G401 (cell line): Measurements from ENCODE around the gene TRIM32. TPM values are rescaled to one million over a fixed set of nuclear protein-coding genes. Genes with fewer than 3 reads are reported as not detected.

Experiments used
- DNase-seq: peaks from one replicate; pipeline ENCODE4 v3.0.0-alpha.2; 2015; ENCODE audit warnings: low spot score
- in situ Hi-C: cut with HindIII; loops from 2 replicates; pipeline ENCODE4 v1.10.0; 2016; ENCODE audit warnings: low sequenced_read_pairs, mixed read lengths
- total RNA-seq: library from RNA; depleted of rRNA; stranded (reverse); fragments of >200 nt; shearing (Covaris generic); gene quantifications from 2 replicates; pipeline ENCODE4 v1.2.3, GENCODE V29; 2014

Gene TRIM32
- total RNA-seq, 1 experiment from 2014 or later: 22.3 TPM

DNA sequence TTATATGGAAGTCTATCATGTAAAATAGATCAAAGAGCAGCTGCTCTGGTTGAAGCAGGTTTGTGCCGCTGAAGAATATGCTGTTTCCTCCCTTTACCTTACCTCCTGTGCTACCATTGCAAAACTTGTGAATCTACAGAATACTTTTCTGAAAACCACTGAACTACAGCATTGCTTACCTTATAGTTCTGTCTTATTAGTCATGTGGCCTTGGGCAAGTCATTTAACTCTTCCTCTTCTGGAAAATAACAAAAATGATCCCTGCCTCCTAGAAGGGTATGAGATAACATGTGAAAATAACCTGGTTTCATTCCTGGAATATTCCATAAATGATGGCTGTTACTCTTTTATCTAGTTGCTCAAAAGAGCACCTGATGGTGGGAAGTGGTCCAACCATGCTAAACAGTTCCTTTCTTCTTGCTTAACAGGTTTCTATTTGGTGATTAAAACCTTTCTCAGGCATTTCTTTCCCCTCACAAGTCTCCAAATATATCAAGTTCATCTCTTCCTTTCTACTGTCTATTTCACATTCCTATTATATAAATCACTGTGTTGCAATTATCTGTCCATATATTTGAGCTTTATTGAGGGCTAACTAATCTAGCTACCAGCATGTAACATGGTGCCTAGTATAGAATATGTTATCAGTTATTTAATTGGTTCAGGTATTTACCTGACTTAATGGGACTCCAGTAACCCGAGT lies 15.0 kb downstream of the TRIM32 start:
- in situ Hi-C loops: no loop called here
- no peak for DNase-seq

DNA sequence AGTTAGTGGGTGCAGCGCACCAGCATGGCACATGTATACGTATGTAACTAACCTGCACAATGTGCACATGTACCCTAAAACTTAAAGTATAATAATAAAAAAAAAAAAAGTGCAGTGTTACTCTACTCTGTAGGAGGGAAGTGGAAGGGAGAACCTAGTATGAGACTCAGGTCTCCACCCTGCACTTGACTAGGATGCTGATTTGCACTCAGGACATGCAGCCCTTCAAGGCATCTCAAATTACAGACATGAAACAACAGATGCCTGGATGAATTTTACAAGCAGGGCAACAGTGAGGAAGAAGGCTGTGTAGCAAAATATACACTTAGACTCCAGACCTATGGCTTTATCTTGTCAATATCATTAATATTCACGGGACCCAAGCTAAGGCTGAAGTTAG lies 16.5 kb downstream of the TRIM32 start:
- no peak for DNase-seq
- in situ Hi-C loops: no loop called here

DNA sequence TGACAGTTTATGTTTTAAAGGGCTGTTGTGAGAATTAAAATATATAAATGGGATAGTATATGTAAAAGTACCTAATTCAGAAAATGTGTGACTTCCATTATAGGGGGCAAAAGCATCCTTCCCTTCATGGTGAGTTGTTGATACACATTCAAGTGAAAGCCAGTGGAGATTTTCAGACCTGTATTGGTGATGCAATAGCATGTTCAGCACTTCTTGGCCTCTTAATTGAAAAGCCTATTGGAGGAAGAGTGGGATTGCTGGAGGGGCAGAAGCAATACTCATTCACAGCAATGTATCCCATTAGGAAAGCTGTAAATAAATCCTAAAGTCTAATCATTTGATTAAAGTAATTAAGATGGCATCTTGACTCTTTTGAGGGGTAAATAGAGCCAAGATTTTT lies 17.4 kb downstream of the TRIM32 start:
- DNase-seq: no peak
- in situ Hi-C loops: no loop called here

DNA sequence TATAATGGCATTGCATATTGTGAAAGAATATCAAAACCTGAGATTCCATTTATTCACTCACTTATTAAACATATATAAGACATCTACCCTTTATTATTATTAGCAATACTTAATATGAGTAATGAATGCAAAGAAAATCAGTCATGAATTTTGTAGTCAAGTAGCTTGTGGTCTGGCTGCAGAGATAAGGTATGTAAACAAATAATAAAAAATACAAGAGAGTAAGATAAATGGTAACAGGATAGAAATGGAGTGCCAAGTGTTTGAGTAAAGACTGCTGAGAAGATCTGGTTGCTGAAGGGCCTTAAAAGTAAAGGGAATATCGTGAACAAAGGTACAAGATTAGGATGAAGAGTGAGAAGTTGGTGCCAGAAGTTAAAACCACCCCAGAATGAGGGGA lies 18.4 kb downstream of the TRIM32 start:
- in situ Hi-C loops: no loop called here
- DNase-seq: no peak

DNA sequence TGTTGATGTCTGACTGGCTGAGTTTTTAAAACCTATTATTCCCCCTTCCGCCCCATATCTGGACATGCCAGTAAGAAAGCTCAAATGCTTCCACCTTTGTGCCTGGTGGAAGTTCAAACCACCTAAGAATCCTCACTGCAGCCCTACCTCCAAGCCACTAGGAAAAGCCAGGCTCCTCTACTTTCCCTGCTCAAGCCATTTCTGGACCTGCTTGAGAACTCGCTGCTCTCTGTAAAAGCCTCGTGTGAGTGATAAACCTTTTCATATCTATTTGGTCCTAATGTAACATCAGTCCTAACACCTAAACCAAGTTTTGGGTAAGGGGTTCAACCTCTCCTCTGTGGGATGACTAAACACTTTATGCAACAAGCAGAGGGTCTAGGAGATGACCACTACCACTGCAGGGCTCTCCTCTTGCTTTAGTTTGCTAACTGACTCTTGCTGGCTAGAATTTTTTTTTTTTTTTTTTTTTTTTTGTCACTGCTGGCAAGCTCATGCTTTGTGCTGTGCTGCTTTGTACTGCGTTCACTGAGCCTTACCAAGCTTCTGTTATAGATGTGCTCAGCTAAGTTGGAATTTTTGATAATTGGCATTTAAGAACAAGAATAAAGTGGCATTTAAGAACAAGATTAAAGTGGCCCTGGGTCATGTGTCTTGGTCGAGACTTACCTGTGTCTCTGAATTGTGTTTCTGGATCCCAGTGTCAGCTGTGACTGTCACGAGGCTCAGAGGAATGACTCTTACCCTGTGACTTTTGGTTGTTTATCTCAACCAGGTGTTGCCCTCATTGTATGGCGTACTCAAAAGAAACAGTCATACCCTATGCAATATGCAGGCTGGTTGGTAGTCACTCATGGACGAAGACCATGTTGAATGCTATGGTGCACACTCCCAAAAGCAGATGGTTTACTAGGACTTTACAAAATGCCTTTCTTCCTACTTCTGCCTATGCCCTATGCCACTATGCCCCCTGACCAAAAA lies 19.5 kb downstream of the TRIM32 start:
- DNase-seq: peak; percentile 76
- in situ Hi-C loops: no loop called here

DNA sequence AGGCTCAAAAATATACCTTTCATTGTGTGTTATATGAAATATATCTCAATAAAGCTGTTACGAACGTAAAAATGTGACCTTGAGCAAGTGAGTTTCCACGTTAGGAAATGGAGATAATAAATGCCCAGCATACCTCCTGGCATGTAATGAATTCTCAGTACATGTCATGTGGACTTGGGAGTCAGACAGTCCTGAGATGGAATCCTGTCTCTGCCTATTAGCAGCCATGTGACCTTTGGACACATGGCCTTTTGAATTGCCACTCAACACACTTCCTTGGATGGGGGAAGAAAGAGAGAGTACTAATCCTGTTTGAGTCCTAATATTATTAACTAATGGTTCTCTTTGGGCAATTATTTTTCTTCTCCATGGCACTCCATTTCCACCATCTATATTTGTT lies 25.7 kb downstream of the TRIM32 start:
- no peak for DNase-seq
- in situ Hi-C loops: no loop called here

DNA sequence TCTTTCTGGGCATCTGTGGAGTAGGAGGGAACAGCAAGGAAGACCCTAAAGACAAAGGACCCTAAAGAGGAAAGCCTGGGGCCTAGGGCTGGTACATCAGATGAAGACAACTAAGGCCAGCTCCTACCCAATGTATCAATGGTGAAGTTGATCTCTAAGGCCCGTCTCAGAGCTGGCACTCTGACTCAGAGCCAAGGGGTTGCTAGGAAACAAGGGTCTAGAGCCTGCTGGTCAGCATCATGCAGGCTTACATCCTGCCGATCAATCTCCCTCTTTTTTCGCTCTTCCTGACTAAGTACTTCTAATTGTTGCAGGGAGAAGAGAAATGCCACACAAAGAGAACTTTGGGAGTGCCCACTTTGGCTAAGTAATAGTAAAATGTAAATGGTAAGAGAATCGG lies 26.2 kb downstream of the TRIM32 start:
- in situ Hi-C loops: no loop called here
- DNase-seq: peak; percentile 70

DNA sequence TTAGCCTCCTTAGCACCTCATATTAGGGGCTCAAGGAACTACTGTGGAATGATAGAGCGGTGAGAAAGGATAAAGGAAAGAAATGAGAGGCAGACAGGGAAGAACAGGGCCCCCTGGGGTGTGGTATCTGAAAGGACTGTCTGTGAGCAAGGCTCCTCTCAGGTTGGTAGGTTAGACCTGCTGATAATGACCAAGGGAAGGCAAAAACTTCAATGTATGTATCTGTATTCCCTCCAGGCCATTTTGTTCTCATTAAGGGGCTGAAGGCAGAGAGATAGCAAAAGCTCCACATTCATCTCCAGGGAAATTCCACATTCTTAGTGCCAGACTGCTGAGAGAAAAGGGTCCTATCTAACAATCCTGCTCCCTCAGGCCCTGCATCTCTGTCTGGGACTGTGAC lies 28.6 kb downstream of the TRIM32 start:
- in situ Hi-C loops: no loop called here
- DNase-seq: no peak

DNA sequence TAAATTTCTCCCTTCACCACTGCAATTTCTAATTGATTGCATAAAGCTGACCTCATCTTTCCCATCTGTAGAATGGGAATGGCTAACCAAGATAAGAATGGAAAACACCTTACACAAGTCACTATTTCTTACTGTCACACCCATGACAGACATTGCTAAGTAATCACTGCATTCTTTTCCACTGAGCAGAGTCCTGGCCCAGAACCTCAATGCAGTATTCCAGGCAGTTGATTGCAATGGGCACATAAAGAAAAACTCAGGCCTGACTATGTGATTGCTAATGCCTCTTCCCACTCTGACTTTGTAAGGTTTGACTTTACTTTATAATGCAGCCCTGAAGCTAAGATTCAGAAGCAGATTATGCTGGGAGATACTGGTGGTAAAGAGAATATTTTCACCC lies 29.3 kb downstream of the TRIM32 start:
- in situ Hi-C loops: no loop called here
- DNase-seq: no peak

DNA sequence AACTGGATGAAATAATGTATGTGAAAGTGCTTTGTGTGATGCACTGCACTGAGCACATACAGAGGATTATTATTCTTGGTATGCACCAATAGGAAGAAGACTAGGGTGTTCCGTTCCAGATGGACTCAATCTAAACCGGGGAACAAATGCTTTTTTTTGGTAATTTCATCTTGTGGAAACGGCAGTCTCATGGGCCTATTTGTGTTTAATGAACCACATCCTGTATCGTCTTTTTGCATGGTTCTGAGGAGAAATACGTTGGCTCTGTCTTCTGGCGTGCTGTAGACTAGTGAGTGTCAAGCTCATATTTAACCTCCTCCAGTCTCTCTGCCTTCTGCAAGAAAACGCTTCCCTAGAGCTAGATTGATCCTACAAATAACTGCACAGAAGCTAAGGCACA lies 30.0 kb downstream of the TRIM32 start:
- in situ Hi-C loops: no loop called here
- peak; percentile 41 for DNase-seq

DNA sequence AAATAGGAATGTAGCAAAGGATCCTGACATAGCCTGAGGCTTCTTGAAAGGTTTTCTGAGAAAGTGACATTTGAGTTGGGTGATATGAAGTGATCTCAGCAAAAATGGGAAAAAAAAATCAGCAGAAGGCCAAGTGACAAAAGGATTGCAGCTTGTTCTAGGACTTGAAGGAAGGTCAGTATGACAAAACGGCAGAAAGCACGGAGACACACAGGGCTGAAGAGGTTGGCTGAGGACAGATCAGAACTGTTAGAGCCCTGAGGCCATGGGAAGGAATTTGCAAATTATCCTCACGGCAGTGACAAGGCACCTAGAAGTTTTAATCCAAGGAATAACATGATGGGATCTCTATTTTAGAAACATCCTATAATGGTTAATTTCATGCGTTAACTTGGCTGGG lies 31.0 kb downstream of the TRIM32 start:
- in situ Hi-C loops: no loop called here
- no peak for DNase-seq

DNA sequence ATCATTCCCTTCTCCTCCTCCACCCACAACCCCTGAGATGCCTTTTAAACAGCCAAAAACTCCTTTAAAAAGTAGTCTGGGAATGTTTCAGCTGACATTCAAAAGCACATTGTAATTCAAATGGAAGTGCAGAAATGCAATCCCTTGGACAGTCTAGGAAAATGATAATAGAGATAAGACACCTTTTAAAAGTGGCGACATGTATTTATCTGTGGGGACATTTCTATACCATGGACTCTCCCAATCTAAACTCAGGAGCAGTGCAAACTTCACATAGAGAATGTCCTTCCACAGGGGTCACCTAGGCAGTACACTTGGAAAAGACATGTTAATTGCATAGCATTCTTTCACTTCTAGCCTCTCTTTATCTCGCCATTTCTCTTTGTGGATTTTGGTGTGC lies 33.0 kb downstream of the TRIM32 start:
- in situ Hi-C loops: no loop called here
- no peak for DNase-seq

DNA sequence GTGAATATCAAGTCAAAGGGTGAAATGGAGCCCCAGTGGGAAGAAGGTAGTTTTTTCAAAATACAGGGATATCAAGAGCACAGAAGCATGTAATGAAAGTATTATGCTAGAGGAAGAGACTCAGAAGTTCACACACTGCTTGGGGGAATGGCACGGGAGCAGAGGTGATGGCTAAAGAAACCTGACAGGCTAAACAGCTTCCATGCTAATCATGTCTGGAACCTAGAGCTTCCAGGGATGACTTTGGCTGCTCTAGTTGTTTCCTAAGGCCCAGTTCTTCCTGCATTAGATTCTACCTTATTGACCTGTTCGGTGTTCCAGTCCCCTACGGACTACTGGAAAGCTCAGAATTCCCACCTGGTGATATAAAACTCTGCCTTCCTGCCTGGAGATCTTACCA lies 34.3 kb downstream of the TRIM32 start:
- in situ Hi-C loops: no loop called here

DNA sequence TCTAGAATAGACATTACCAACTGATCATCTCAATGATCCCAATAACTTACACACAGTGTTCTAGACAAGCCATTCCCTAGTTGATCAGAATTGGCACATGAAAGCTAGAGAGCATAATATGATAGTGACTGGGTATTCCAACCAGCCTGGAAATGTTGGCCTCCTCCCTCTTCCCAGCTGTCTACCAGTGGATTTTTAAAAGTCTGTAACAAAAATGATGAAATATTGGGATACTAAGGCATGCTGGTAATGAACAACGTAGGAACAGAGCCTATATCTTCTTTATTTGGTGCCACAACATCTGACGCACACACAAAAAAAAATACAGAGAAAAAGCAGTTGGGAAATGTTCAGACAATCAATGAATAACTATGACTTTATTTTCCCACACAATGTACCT lies 34.8 kb downstream of the TRIM32 start:
- in situ Hi-C loops: no loop called here
- no peak for DNase-seq

More for the DNA sequence above, 34.3 kb downstream of the TRIM32 start:
- DNase-seq: no peak

DNA sequence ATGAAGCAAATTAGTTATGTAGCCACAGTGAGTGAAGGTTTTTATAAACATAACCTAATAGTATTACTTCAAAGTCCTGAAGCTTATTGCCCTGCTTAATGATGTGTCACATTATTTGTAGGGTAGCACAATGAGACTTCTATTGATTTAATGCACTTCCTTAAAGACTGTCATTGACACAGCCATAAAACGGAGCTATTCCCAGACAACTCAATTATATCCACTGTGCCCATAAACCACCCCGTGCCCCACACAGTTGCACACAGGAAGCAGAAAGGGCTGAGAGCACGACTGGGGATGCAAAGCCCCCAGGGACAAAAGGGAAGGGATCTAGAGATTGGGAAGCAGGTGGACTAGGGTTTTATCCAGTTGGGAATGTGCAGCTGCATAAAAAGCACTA lies 37.0 kb downstream of the TRIM32 start:
- in situ Hi-C loops: no loop called here
- DNase-seq: no peak

DNA sequence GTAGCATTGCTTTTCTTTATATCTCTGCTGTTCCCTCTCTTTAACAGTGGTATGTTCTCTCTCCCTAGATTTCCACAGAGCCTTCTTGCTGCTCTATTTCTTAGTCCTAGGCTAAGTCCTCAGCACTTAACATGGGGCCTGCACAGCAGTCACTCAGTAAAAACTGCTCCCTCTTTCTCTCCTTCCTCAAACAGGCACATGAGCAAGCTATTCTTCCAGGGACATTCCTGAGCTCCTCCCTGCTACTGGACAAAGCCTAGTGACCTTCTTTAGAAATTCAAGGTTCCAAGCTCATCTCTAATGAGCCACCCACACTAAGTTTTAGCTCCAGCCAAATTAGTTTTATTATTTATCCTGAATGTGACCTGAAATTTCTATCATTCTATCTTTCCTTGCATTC lies 39.5 kb downstream of the TRIM32 start:
- DNase-seq: no peak
- in situ Hi-C loops: loop anchor here (5.0 kb wide), 1 partner anchor 36 kb away; no protein-coding TSS in a partner anchor

DNA sequence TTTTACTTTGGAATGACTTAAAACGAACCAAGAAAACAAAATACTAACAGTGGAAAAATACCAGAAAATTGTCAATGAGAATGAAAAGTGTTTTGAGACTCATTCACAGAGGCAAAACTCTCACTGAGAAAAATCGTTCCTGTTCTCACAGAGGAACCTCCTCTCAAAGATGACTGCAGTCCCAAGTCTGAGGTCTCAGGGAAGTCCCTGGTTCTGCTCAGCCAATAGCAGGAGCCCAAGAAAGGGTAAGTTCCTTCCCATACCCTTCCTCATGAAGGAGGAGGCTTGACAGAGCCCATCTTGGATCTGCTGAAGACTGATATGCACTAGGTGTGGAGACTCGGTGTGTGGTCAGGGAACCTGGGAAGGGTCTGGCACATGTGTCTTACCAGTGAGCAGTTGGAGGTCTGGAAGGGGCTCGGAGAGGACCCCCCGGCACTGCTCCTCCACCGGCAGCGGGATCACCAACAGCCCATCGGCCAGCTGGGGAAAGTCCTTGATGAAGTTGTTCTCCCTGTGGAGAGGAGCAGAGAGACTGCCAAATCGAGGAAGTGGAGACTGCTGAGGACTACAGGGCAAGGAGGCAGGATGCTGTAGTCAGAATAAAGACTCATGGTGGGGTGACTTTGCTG lies 46.0 kb downstream of the TRIM32 start:
- in situ Hi-C loops: no loop called here
- DNase-seq: no peak

DNA sequence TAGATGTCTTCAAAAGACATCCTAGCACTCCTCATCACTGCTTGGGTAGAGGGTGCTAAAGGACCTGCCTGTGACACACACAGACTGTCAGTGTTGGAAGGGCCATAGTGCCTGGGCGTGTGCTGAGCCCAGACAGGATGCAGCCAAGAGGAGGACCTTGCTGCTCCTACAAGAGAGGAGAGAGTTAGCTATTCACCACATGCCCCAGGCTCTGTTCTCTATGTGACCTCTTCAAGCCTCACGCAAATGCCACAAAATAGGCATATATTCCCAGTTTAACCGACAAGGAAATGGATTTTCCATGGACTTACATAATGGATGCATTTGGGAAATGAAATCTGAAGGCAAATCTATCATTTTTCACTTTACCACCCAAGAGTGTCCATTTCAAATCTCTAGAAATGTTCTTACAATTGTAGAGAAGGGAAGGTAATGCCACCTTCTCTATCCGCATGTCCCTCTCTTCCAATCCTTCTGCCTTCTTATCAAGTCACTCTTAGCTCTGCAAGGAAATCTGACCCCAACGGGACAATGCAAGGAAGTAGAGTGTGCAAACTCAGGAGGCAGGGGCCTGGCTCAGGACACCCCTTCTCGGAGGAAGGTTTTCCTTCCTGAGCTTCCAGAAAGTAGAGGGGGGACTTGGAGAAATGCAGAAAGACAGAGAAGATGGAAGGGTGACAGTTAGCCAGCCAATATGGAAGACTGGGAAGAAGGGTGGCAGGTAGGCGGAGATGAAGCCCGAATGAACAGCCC lies 49.5 kb downstream of the TRIM32 start:
- in situ Hi-C loops: no loop called here
- DNase-seq: no peak

DNA sequence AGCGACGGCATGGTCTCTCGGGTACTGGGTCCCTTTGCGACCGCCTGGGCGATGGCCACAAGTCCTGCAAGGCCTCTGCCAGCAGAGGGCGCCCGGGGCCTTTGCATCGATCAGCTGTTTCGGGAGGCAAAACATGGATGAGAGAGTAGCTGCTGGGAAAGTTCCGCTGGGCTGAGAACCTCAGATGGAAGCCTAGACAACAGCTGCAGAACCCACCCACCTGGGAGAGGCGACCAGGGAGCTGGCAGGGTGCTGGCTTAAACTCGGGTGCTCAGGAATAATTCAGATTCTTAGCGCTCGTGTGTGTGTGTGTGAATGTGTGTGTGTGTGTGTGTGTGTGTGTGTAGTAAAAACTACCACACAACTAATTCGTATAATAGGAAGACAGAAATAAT lies 50.0 kb downstream of the TRIM32 start:
- in situ Hi-C loops: no loop called here
- DNase-seq: peak; percentile 88
